Midbrain (tissue), 1 donor: Measurements from ENCODE around the gene ETV7.

Experiments used
- DNase-seq: peaks from one replicate; lab custom pipeline; 2025; lab: John Stamatoyannopoulos, UW

Gene ETV7

DNA sequence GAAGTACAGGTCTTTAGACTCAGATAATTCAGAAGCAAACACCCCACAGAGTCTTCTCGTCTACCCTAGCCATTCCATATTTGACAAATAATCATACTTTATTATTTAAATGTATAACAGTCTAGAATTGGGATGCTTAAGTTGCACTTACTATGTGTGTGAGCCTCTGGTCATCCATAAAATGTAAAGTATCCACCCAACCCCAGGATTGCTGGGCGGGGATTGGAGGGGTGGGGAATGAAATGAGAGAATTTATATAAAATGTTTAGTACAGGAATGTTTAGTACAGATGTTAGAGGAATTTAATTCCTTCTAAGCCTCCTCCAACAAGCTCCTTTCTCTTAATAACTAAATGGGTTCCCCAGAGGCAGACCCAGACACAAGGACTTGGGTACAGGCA lies 67.6 kb downstream of the ETV7 start:
- no peak for DNase-seq

DNA sequence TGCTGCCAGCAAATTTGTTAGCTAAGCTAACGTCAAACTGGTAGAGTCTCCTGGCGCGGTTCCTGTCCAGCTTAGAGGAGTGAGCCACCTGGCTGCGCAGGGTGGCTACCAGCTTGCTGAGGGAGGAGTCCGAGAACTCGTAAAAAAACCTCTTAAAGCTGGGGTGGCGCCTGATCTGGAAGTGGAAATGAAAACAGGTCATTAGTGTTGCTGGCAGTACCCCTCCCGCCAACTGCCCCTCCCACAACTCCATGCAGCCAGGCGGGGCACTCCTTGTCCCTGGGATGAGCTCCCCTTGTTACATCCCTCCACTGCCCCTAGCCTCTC lies 68.1 kb downstream of the ETV7 start:
- no peak for DNase-seq

DNA sequence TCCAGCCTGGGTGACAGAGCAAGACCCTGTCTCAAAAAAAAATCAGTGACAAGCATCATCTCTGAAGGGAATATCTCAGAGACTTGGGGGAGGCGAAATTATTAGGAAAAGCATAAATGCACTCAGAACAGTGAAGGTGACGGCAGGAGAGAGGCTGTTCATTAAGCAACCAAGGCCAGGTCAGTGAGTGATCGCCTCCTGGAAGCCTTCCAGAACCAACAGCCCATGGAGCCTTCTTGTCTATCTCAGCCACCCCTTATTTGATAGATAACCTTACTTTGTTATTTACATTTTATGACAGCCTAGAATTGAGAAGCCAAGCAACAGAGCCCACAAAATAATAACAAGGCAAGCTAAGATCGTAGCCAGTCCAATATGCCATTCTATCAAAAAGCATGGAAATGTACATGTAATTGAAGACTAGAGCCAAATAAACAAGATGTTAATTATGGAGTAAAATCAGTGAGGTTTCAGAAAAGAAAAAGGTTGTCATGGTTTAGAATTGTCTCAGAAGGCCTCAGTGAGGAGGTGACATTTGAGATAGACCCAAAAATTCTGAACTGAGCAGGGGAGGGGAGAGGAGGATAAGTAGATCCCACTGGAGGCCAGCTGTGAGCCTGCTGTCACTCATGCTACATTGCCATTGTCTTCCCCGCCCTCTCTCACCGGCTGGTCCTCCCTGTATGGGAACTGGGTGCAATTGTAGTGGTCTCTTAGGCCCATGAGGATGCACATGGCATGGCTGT lies 68.6 kb downstream of the ETV7 start:
- DNase-seq, result no peak

DNA sequence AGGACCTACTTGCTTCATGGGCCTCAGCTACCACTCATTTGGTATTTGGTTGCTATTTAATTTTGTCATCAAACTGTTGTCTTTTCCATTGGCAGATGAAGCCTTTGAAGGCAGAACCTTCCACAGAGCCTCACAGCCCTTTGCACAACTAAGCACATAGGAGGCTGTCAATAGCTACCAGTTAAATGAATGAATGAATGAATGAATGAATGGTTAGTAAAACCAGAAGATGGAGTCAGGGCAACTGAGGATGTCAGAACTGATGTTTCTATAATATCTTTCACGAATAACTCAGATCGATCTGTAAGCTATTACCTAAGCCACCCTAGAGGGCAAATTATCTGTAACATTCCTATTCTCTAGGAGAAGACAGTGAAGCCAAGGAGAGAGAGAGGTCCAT lies 69.8 kb downstream of the ETV7 start:
- no peak for DNase-seq
